ENCODE data around the gene MTG1.

GRCh38 chr10:133397938-133398337, 4.0 kb downstream of the MTG1 start:
- TF ChIP-seq, protein P1, sequence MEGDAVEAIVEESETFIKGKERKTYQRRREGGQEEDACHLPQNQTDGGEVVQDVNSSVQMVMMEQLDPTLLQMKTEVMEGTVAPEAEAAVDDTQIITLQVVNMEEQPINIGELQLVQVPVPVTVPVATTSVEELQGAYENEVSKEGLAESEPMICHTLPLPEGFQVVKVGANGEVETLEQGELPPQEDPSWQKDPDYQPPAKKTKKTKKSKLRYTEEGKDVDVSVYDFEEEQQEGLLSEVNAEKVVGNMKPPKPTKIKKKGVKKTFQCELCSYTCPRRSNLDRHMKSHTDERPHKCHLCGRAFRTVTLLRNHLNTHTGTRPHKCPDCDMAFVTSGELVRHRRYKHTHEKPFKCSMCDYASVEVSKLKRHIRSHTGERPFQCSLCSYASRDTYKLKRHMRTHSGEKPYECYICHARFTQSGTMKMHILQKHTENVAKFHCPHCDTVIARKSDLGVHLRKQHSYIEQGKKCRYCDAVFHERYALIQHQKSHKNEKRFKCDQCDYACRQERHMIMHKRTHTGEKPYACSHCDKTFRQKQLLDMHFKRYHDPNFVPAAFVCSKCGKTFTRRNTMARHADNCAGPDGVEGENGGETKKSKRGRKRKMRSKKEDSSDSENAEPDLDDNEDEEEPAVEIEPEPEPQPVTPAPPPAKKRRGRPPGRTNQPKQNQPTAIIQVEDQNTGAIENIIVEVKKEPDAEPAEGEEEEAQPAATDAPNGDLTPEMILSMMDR (IDR thresholded peaks at IDR 0.05) = no peak
- TF ChIP-seq POLR2A (IDR thresholded peaks at IDR 0.05) = no peak
